ENCODE data around the gene KCNMA1. TPM values are rescaled to one million over a fixed set of nuclear protein-coding genes. Genes with fewer than 3 reads are reported as not detected.
"Not testable (repeated sequence)": the region's sequence is repeated elsewhere in the genome, so short reads cannot be mapped to it uniquely, and the experiment has no call there.

KCNMA1 gene
- total RNA-seq, 1 donor from 2014 or later: 0.59 TPM

DNA sequence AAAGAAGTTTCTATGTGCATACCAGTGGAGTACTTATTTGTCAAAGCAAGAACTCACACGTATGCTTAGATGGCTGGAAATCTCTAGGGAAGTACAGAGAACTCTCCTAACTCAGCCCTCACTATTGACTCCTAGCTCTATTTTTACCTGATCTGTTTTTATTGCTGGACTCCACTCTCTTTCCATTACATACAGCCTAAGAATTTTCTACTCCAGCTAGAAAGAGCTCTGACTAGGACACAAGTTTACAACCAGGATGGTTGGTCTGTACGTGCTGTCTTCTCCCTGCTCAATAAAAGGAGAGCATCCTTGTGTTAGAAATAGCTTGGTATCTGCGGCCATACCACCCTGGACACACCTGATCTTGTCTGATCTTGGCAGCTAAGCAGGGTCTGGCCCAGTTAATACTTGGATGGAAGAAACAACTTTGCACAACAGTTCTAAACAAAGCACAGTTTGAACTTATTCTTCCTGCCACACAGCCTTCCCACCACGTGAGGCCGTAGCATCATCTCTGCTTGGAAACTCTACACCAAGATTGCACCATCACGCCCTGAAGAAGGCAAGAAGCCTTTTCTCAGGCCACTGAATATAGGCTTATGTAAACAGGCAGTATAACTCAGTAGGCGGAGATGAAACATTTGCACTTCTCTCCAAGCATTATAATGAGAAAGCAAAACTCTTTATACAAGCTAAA is 50.7 kb downstream of the KCNMA1 start:
- DNase-seq (ENCODE audit: low read depth, low spot score): no peak

DNA sequence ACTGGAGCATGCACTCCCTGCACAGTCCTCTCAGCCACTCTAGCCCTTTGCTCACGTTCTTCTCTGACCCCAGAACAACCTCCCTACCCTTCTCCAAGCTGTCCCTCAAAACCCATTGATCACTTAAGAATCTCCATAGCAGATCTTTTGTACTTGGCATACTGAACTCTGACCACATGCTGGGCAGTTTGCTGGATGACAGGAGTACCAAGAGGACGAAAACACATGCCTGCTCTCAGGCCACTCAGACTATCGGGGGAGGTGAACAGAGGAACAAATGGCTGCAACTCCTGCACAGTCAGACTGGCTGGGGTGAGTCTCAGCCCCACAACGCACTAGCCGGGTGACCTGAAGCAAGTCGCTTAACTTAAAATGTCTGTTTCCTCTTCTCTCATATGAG is 52.7 kb downstream of the KCNMA1 start:
- no peak for DNase-seq (ENCODE audit: low read depth, low spot score)

DNA sequence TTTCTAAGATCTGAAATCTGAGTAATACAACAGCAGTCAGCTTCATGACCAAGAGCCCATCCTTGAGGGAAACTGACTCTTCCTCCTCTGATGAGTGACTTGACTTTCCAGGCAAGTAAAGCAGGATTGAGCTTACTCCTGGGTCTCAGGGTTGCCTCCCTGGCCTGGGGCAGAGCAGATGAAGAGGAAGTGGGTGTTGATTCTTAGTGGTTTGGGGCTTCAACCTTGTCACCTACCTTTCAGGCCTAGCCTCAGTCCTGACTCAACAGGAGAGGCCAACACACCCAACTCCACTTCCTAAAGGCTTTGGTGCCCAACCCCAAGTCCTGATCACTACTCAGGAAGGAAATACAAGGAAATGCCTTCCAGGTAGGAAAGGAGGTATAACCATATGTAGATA is 54.1 kb downstream of the KCNMA1 start:
- DNase-seq (ENCODE audit: low read depth, low spot score): no peak

DNA sequence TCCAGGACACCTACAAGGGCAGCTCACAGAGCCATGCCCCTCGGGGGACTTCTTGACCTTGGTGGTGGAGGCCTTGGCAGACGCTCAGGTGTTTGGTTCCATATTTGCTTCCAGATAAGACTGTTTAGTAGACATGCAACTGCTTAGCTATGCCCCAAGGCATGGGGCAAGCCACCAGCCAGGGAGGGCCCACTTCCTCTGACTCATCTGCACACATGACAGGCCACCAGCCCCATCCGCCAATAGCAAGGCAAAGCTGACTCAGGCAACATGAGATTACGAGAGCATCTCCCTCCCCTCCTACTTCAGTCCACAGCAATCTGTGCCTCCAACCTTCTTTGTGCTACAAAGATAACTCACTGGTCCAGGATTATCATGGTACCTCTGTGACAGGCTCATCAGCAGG is 54.9 kb downstream of the KCNMA1 start:
- DNase-seq (ENCODE audit: low read depth, low spot score): no peak

DNA sequence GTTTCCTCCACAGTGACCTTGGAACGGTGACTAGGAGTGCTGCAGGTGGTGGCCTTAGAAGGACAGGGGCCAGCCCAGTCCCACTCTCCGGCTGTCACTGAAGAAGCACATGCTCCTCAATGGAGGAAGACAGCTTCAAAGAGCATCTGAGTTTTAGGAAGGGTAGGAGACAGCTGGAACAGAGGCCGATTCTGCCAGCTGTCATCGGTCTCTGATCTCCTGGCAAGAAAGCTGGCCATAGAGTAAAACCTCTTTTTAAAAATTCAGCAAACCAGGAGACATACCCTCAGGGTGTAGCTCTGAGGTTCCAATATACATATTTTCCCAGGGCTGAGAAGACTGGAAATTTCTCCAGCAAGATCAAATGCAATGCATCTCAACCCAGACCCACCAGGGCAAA is 55.9 kb downstream of the KCNMA1 start:
- no peak for DNase-seq (ENCODE audit: low read depth, low spot score)

DNA sequence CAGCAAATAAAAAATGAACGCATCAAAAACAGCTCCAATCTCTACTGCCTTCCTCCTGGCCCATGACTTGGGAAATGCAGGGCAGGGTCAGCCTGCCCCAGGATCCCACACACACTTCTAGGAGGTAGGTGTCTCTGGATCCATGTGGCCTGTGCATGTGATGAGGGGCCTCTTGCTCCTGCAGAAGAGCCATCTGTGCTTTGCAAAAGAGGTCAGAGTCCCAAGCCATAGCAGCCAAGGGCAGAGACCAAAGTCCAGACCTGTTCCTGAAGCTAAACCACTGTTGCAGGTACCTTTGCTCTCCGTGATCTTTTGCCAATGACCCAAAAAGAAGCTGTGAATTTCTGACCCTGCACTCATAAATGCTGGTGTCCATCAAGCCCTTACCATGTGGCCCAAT is 57.1 kb downstream of the KCNMA1 start:
- no peak for DNase-seq (ENCODE audit: low read depth, low spot score)

DNA sequence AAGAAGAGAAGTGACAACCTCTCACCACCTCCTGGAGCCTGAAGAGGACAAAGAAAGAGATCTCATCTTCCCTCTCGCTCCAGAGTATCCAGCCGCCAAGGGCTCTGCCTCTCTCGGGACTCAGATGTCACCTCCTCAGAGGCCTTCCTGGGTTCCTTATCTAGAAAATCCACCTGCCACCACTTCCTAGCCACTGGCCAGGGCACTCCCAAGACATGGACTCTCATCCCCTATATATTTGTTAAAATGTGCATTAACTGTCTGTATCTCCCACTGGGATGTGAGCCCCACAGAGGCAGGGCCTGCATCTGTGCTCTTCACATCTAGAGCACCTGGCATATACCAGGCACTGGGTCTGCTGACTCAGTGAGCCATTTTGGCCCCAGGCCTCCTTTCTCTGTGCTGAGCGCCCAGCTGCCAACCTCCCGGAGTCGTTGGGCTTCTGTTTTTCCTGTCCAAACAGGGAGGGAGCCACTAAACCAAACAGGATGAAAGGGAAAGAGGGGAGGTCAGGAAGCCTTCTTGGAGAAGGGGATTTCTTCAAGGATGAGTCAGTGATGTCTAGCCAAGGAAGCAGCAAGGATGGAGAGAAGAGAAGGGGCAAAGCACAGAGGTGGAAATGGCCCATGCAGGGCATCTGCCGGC is 58.9 kb downstream of the KCNMA1 start:
- DNase-seq (ENCODE audit: low read depth, low spot score): no peak

DNA sequence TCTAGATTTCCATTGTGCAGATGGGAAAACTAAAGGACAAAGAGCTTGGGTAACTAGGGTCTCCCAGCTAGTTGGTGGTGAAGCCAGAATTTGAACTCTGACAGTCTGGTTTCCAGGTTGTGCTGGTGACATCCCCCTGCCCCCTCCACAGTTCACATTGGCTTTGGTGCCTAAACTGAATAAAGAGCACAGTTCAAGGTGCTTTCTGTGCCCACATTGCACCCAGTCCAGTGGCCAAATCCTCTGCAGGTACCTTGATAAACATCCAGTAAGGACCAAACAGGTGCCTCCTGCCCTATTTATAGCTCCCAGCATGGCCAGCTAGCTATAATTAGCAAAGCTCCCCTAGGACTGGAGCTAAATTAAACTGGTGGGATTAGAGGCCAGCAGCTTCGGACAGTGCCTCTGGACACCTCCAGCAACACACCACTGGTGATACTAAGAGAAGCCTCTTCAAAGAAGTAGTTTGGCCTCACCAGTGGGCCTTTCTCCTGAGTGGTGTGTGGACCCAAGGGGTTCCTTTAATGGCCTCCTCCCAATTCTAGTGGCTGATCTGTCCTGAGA is 59.9 kb downstream of the KCNMA1 start:
- no peak for DNase-seq (ENCODE audit: low read depth, low spot score)

DNA sequence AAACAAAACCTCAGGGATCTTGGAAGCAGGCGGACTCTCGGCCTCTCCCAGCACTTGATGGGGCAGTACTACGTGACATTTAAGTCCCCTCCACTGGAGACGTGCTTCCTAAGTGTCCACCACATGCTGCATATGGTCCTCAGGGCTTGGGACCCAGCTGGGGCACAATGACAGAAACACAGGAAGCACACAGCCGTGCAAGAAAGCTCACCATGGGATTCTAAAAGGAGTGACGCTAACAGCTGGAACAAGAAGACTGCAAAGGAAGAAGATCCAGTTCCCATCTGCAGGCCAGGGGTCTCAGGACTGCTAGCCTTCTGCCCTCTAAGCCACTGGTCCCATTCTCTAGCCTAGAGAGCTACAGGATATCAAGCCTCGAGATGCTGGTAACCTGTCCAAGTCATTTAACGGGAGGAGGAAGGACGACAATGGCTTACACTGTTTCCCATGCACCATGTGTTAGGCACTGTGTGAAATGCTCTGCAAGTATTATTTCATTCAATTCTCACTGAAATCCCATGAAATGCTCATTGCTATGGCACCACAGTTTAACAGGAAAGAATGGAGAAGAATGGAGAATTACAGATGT is 61.1 kb downstream of the KCNMA1 start:
- no peak for DNase-seq (ENCODE audit: low read depth, low spot score)

DNA sequence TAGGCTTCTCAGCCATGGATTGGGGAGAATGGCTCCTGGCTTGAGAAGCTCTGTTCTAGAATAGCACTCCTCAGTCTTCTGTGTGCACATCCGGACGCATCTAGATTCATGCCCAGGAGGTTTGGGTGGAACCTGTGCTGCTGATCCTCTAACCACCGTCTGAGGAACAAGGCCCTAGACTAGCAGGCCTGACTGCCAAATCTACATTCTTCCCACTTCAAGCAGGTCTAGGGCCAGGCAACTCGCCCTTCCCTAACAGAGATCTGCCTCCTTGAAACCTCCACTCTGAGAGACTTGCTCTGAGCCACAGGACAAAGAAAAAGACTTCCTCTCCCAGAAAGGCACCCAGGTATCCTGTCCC is 61.6 kb downstream of the KCNMA1 start:
- no peak for DNase-seq (ENCODE audit: low read depth, low spot score)

DNA sequence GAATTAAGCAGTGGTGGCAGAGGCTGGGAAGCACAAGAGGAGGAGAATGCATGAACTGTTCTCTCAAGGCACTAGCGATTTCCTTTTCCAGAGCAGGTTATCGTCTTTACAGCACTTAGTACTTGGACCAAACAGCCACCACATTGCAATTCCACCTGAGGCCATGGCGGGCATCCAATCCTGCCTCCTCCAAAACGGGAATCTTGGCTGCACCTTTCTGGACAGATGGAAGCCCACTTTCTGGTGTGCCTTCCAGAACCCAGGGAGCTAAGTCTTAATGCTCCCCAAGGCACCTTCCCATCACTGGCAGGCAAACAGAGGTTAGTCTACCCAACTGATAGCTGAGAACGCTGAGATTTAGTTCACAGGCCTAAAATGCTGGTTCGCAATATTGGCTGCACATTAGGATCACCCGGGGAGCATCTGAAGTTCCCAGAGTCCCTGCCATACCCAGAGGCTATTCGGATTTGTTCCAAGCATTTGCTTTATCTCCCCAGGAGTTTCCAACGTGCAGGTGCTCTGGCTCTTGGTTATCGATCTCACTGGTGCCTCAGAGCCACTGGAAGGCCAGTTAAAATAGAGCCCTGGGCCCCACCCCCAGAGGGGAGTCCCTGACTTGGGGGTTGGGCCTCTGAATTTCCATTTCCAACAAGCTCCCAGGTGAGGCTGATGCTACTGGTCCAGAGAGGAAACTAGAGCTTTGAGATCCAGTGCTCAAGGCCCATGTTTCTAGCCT is 62.2 kb downstream of the KCNMA1 start:
- no peak for DNase-seq (ENCODE audit: low read depth, low spot score)

DNA sequence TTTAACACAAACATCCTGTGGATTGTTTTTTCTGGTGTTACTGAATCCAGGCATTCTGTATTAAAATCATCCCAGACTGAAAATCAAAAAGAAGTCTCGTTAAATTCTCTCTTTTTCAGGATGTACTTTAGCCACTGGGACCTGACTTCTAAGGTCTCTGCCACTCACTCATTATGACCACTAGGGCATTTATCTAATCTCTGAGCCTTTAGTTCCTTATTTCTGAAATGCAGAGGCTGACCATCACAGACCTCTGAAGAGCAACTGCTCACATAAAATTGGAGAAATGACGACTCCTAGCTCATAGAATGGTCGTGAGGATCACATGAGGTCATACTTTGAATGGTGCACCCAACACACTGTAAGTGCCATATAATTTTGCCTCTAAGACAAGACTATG is 63.2 kb downstream of the KCNMA1 start:
- no peak for DNase-seq (ENCODE audit: low read depth, low spot score)

DNA sequence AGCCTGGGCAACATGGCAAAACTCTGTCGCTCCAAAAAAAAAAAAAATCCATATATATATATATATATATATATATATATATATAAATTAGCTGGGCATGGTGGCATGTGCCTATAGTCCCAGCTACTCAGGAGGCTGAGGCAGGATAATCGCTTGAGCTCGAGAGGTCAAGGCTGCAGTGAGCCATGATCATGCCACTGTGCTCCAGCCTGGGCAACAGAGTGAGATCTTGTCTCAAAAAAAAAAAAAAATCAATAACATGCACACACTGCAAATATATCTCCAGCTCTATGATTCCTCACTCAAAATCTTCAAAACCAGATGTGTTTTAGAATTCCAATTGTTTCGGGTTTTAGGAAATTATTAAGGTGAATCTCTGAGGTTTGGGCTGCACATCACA is 65.1 kb downstream of the KCNMA1 start:
- not testable (repeated sequence) for DNase-seq (ENCODE audit: low read depth, low spot score)

DNA sequence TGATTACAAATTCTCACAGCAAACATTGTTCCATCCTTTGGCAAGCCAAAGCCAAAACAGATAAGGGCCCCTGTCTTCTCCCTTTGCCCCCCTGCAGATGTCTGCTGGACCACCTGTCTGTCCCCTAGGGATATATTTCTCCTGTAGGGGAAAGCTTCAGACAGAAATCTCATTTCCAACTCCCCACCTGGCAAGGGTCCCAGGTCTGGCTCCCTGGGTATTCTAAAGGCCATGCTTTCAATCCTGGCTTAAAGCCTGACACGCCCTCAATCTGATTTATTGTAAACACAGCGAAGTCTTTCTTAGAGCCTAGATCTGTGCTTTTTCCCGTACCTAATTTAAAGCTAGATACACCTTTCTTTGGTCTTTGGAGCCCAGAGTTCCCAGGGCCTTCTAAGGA is 66.1 kb downstream of the KCNMA1 start:
- no peak for DNase-seq (ENCODE audit: low read depth, low spot score)

DNA sequence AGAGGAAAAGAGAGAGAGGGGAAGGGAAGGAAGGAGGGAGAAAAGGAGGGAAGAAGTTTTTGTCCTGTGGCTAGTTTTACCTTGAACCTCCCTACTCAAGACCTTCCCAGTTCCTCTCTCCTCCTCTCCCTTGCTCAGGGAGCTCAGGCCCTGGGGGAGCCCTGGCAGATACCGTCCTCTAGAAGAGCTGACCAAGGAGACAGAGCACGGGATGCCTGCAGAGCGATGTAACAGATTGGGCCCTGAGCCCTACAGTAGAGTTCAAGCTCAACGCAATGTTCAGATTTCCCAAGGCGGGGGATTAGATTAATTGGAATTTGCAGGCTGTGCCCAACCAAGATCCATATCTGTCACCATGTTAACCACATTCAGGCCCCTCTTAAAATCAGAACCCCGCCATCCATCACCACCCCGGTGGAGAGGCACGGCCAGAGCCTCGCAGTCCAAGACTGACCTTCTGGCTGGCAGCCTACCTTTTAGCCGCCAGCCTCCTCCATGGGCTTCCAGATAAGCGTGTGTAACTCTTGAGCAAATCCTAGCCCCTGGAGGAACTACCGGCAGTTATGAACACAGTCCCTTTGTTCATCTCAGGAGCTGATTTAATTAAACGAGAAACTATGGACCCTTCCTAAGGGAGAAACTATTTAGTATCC is 70.6 kb downstream of the KCNMA1 start:
- no peak for DNase-seq (ENCODE audit: low read depth, low spot score)

DNA sequence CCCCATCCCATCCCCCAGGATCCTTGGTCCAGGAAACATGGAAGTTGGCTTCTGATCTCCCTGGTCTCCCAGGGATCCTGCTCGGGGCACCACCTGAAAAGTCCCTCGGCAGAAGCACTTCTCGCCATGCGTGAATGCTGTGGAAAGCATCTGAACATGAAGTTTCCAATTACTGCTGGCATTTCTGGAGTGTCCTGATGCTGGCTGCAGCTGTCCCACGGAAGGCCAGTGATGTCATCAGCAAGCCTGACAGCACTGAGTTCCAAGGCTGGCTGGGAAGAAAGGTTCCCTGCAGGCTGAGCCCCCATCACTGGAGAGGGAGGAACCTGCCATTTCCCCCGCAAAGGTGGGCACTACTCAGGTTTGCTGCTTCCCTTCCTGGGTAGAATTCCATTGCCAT is 71.4 kb downstream of the KCNMA1 start:
- DNase-seq (ENCODE audit: low read depth, low spot score): no peak

DNA sequence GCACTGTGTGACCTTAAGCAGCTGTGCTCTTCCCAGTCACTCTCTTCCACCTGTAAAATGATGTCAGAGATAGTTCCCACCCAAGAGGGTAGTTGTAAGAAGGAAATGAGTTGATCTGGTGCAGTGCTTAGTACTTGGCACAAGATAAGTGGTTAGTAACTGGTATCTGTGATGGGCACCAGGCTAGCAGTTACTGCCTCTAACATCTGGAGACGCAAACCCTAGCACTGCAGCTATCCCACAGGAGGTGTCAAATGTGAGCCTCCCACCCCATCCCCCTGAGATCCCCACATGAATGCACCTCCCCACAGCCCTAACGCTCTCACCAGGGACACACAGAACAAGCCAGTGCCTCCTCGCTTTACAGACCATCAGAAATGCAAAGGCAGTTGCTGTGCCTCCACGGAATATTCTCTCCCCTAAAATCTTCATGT is 72.0 kb downstream of the KCNMA1 start:
- no peak for DNase-seq (ENCODE audit: low read depth, low spot score)

DNA sequence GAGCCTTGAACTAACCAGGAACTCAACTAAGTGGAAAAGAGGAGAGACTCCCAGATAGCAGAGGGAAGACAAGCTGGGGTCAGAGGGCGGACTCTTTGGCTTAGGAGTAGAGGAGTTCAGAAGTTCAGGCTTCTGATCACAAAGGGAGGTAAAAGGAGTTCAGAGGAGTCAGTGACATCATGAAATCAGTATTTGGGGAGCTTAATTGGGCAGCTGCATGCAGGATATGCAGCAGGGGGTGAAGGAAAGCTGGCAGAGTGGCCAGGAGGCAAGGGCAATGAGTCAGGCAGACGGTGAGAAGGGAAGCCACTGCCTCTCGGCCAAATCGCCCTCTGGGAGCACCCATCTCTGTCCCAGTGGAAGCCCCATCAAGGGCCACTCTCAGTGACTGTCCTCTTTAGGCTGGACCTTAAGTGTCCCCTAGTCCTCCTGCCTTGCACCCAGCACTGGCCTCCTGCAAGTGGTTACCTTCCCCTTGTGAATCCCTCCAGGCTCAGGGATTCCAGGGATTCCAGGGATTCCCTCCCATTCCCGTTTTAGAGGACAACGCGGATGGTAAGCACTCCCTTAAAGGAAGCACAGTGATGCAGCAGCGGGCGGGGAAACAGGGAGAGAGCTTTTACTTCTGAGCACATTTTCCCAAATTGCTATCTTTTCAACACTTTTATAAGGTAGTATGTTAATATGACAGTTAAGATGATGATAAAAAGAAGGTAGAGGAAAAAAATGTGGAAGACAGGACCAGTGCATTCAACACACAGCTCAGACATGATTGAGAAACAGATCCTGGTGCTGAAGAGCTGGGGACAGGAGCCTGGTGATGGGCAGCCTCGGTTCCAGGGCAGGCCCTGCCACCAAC is 72.6 kb downstream of the KCNMA1 start:
- no peak for DNase-seq (ENCODE audit: low read depth, low spot score)

DNA sequence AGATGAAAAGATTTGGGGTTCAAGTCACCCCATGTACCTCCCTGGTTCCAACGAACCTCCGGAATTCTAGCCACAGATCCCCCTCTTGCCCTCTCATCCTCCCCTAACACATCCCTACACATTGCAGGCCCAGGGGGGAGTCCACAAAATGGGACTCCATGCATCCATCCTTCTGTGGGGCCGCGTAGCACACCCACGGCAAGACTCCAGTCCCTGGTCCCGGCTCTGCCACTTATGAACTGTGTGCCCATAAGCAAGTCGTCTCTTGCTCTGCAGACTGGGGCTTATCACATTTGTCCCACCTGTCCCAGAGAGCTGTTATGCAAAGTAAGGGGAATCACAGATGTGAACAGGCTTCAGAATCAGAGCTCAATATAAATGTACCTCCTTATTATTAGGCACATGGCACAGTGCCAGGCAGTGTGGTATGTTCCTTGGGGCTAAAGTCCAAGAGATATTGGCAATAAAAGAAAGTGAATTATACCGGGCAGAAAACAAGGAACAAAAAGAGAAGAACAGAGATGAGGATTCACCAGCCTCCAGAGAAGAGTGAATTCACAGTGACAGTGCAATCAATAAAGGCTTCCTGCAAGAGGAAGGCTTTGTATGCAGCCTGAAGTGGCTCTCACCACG is 73.9 kb downstream of the KCNMA1 start:
- DNase-seq (ENCODE audit: low read depth, low spot score): no peak

DNA sequence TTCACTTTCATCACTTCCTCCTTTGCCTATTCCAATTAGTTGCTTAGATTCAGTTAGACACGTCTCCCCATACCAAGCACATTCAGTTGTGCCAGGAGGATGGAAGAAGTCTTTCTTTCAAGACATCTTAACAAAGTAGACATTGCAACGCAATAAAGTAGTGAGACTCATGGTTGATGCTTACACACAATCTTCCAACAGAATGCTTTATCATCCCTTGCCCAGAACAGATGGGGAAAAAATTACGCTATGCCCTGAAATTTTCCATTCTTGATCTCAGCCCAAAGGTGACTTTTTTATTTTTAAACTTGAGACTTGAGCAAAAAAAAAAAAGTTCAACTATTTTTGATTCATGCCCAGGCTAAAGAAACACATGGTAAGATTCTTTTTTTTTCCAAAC is 74.9 kb downstream of the KCNMA1 start:
- no peak for DNase-seq (ENCODE audit: low read depth, low spot score)
